ENCODE results near the gene ADAMTS9. TPM values are rescaled to one million over a fixed set of nuclear protein-coding genes. Genes with fewer than 3 reads are reported as not detected.

Gene ADAMTS9
- total and polyA plus RNA-seq, 2 experiments from 2014 or later, result 0.31 to 0.81 TPM

GRCh38 chr3:64634417-64634816 lies 53.4 kb downstream of the ADAMTS9 start:
- Mint-ChIP-seq H3K4me1 (peaks cover 10% of the 10 kb centered on the region), H3K27ac (no peak overlapping the region), H3K9me3 (no peaks in the 10 kb centered on the region), H3K4me3 (no peak overlapping the region), H3K36me3 (ENCODE audit: low read depth) (no peaks in the 10 kb centered on the region), H3K27me3 (ENCODE audit: insufficient read depth, low read depth, poor library complexity) (peaks cover 1% of the 10 kb centered on the region)
- Histone ChIP-seq H4K20me1 (replicated peaks; ENCODE audit: insufficient read depth) (no peaks in the 10 kb centered on the region), H2AFZ (no peak overlapping the region), H3K4me1 (ENCODE audit: insufficient read depth) (no peaks in the 10 kb centered on the region; the same call in 1 of the 2 replicates), H3K9me2 (ENCODE audit: insufficient read depth) (no peaks in the 10 kb centered on the region), H3K36me3 (ENCODE audit: insufficient read depth) (no peaks in the 10 kb centered on the region), H3K4me2 (no peak overlapping the region), H3K4me3 (no peak overlapping the region), H3K27me3 (ENCODE audit: insufficient read depth) (no peaks in the 10 kb centered on the region), H3K79me2 (replicated peaks; ENCODE audit: insufficient read depth) (no peaks in the 10 kb centered on the region), H3K27ac (ENCODE audit: low read depth) (no peak overlapping the region), H3F3A (replicated peaks; ENCODE audit: low read depth) (no peaks in the 10 kb centered on the region)
- no peak for TF ChIP-seq POLR2AphosphoS5 (IDR thresholded peaks at IDR 0.05; ENCODE audit: low read depth)
- no peak for TF ChIP-seq JUNB (IDR thresholded peaks at IDR 0.05; ENCODE audit: unreplicated experiment)
- no peak for TF ChIP-seq EZH2phosphoT487 (IDR thresholded peaks at IDR 0.05; ENCODE audit: unreplicated experiment)
- TF ChIP-seq, protein P1, sequence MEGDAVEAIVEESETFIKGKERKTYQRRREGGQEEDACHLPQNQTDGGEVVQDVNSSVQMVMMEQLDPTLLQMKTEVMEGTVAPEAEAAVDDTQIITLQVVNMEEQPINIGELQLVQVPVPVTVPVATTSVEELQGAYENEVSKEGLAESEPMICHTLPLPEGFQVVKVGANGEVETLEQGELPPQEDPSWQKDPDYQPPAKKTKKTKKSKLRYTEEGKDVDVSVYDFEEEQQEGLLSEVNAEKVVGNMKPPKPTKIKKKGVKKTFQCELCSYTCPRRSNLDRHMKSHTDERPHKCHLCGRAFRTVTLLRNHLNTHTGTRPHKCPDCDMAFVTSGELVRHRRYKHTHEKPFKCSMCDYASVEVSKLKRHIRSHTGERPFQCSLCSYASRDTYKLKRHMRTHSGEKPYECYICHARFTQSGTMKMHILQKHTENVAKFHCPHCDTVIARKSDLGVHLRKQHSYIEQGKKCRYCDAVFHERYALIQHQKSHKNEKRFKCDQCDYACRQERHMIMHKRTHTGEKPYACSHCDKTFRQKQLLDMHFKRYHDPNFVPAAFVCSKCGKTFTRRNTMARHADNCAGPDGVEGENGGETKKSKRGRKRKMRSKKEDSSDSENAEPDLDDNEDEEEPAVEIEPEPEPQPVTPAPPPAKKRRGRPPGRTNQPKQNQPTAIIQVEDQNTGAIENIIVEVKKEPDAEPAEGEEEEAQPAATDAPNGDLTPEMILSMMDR (conservative IDR thresholded peaks at IDR 0.05; ENCODE audit: low read depth in 2 of 2), result no peak
- no peak for TF ChIP-seq NANOG (IDR thresholded peaks at IDR 0.05; ENCODE audit: borderline replicate concordance)
- TF ChIP-seq STAT1 (IDR thresholded peaks at IDR 0.05; ENCODE audit: unreplicated experiment), result no peak
- TF ChIP-seq EZH2 (IDR thresholded peaks at IDR 0.05; ENCODE audit: low read depth, unreplicated experiment), result no peak
- TF ChIP-seq CREB1 (CRISPR knock-in tag; IDR thresholded peaks at IDR 0.05; ENCODE audit: low read depth), result no peak
- DNase-seq (ENCODE audit: low spot score) (no peak), ATAC-seq (no peak)

GRCh38 chr3:64631951-64632350 lies 55.8 kb downstream of the ADAMTS9 start:
- Mint-ChIP-seq H3K27ac (no peak overlapping the region), H3K27me3 (ENCODE audit: insufficient read depth, low read depth, poor library complexity) (peaks cover 1% of the 10 kb centered on the region), H3K4me1 (peaks cover 16% of the 10 kb centered on the region), H3K9me3 (no peaks in the 10 kb centered on the region), H3K36me3 (ENCODE audit: low read depth) (no peaks in the 10 kb centered on the region), H3K4me3 (no peak overlapping the region)
- Histone ChIP-seq H3K4me3 (no peak overlapping the region), H3K79me2 (replicated peaks; ENCODE audit: insufficient read depth) (no peaks in the 10 kb centered on the region), H3K4me2 (no peak overlapping the region), H3K27me3 (ENCODE audit: insufficient read depth) (no peaks in the 10 kb centered on the region), H3K9me2 (ENCODE audit: insufficient read depth) (peaks cover 11% of the 10 kb centered on the region), H3K36me3 (ENCODE audit: insufficient read depth) (no peaks in the 10 kb centered on the region), H3K27ac (ENCODE audit: low read depth) (no peak overlapping the region), H4K20me1 (replicated peaks; ENCODE audit: insufficient read depth) (no peaks in the 10 kb centered on the region; the same call in 1 of the 2 replicates), H3F3A (replicated peaks; ENCODE audit: low read depth) (no peaks in the 10 kb centered on the region), H2AFZ (no peak overlapping the region), H3K4me1 (ENCODE audit: insufficient read depth) (peaks cover 5% of the 10 kb centered on the region; the same call in 1 of the 2 replicates)
- ATAC-seq (no peak), DNase-seq (ENCODE audit: low spot score) (no peak)
- TF ChIP-seq NANOG (IDR thresholded peaks at IDR 0.05; ENCODE audit: borderline replicate concordance), result no peak
- TF ChIP-seq, protein P1 (conservative IDR thresholded peaks at IDR 0.05; ENCODE audit: low read depth in 2 of 2), result no peak
- TF ChIP-seq ETS1 (IDR thresholded peaks at IDR 0.05), result no peak
- TF ChIP-seq ZNF331 (CRISPR knock-in tag; IDR thresholded peaks at IDR 0.05; ENCODE audit: low read depth), result no peak
- no peak for TF ChIP-seq ZNF114 (CRISPR knock-in tag; IDR thresholded peaks at IDR 0.05)
